Kidney (tissue), 14 donors: ENCODE data around the gene CALY. TPM values are rescaled to one million over a fixed set of nuclear protein-coding genes. Genes with fewer than 3 reads are reported as not detected.
"Not testable (repeated sequence)": the region's sequence is repeated elsewhere in the genome, so short reads cannot be mapped to it uniquely, and the experiment has no call there.

Experiments
- DNase-seq, 5 donors: peaks; one replicate each; pipeline ENCODE4 v3.0.0-alpha.2; 2013 to 2020
- FAIRE-seq: peaks from 2 replicates; lab custom pipeline; 2012; peaks lifted over from hg19 to GRCh38; lab: Jason Lieb, UNC
- H3K27ac ChIP-seq, 2 donors: one replicate each; pipeline ENCODE4 v1.7.0; 2013; ENCODE audit warnings: low read depth in 2 of 2, low read length in 2 of 2, inconsistent platforms in 1 of 2
- H3K27me3 ChIP-seq: one replicate; pipeline ENCODE4 v1.7.1; 2013; ENCODE audit warnings: low read length, inconsistent platforms; ENCODE audit not compliant: control insufficient read depth, insufficient read depth
- H3K36me3 ChIP-seq, 3 donors: one replicate each; pipeline versions ENCODE4 v1.7.0 to v1.7.1; 2013; ENCODE audit warnings: low read length in 3 of 3, control low read depth in 1 of 3, inconsistent platforms in 1 of 3; ENCODE audit not compliant: insufficient read depth in 3 of 3, control insufficient read depth in 2 of 3
- H3K4me1 ChIP-seq, 3 donors: one replicate each; pipeline versions ENCODE4 v1.7.0 to v1.7.1; 2013; ENCODE audit warnings: low read length in 3 of 3, inconsistent platforms in 1 of 3, low read depth in 1 of 3; ENCODE audit not compliant: control insufficient read depth in 2 of 3, insufficient read depth in 2 of 3
- H3K4me3 ChIP-seq, 3 donors: one replicate each; pipeline versions ENCODE4 v1.7.0 to v1.8.1; 2013; ENCODE audit warnings: low read length in 3 of 3, control low read depth in 1 of 3, inconsistent platforms in 1 of 3
- H3K9ac ChIP-seq, 3 donors: one replicate each; pipeline versions ENCODE4 v1.7.0 to v1.7.1; 2013; ENCODE audit warnings: low read length in 3 of 3, control low read depth in 1 of 3, inconsistent platforms in 1 of 3
- H3K9me3 ChIP-seq, 3 donors: one replicate each; pipeline versions ENCODE4 v1.7.0 to v1.7.1; 2013; ENCODE audit warnings: low read length in 3 of 3, control low read depth in 1 of 3, inconsistent platforms in 1 of 3; ENCODE audit not compliant: control insufficient read depth in 2 of 3, insufficient read depth in 1 of 3
- CTCF ChIP-seq: IDR thresholded peaks from 3 replicates; pipeline ENCODE4 v1.5.1; 2012; ENCODE audit warnings: mild to moderate bottlenecking, moderate library complexity, borderline replicate concordance; ENCODE audit not compliant: insufficient read depth; ENCODE audit errors: extremely low read depth
- intact Hi-C: fragments of 100-400 bp; cut with DNase I; formaldehyde crosslinking; loops from one replicate; pipeline ENCODE4 v1.11.1; 2022
- polyA plus RNA-seq: library from polyadenylated mRNA; stranded (reverse); fragments of 350-450 nt; fragmentation: Illumina TruSeq; extraction: RNeasy Lipid Tissue Mini Kit (QIAGEN cat#74804); gene quantifications from one replicate; pipeline ENCODE4 v1.2.3, GENCODE V29; 2014; ENCODE audit warnings: low read depth, low replicate concordance; ENCODE audit not compliant: insufficient read depth
- total RNA-seq: library from RNA; stranded (reverse); fragmentation: NEBNext Ultra II Directional; extraction: Animal tissue kit (Norgen Biotek cat#: 25700); gene quantifications from one replicate; pipeline ENCODE4 v1.2.1, GENCODE V29; 2021
- donor health status: control.
- donor health status: control.
- donor health status: control.
- donor health status: control.
- donor health status: control.
- donor health status: DM: yes; HTN: yes; CAD: no.
- donor health status: Normal renal cell carcinoma (clear cell type).

The CALY gene
- total and polyA plus RNA-seq, 2 donors from 2014 or later: 0.41 to 0.54 TPM

GRCh38 chr10:133377025-133377817, 40.5 kb upstream of the CALY start:
- H3K4me3 ChIP-seq: peak overlapping the region in 1 of 3 donors; percentile 70

GRCh38 chr10:133376183-133376582, 39.5 kb upstream of the CALY start:
- H3K27me3 ChIP-seq, H3K9me3 ChIP-seq, H3K4me3 ChIP-seq, H3K27ac ChIP-seq, DNase-seq, FAIRE-seq, H3K9ac ChIP-seq, H3K36me3 ChIP-seq, intact Hi-C loops: not testable (repeated sequence)
- peaks cover 0 to 14% (median 0%) of the 10 kb centered on the region in 3 donors for H3K4me1 ChIP-seq

More at GRCh38 chr10:133377025-133377817, 40.5 kb upstream of the CALY start:
- peak in 1 of 5 donors; percentile 71 for DNase-seq
- Histone ChIP-seq H3K9ac (no peak overlapping the region), H3K27ac (no peak overlapping the region), H3K36me3 (peaks cover 0 to 5% (median 0%) of the 10 kb centered on the region in 3 donors), H3K4me1 (peaks cover 0 to 11% (median 0%) of the 10 kb centered on the region in 3 donors), H3K27me3 (no peaks in the 10 kb centered on the region), H3K9me3 (no peaks in the 10 kb centered on the region)
- TF ChIP-seq CTCF: no peak
- intact Hi-C loops: no loop called here
- no peak for FAIRE-seq

- Histone ChIP-seq H3K4me3 (no peak overlapping the region), H3K9ac (no peak overlapping the region), H3K27me3 (no peaks in the 10 kb centered on the region), H3K4me1 (peaks cover 0 to 14% (median 0%) of the 10 kb centered on the region in 3 donors), H3K27ac (no peak overlapping the region), H3K36me3 (peaks cover 0 to 2% (median under 1%) of the 10 kb centered on the region in 3 donors), H3K9me3 (no peaks in the 10 kb centered on the region)
- TF ChIP-seq CTCF: no peak
- FAIRE-seq (no peak), DNase-seq (no peak)
- intact Hi-C loops: no loop called here
These were observed 38.8 kb upstream of the CALY start for GRCh38 chr10:133375357-133376115.
